ENCODE data around the gene ANKRD13A. TPM values are rescaled to one million over a fixed set of nuclear protein-coding genes. Genes with fewer than 3 reads are reported as not detected.

ANKRD13A gene
- total and polyA plus RNA-seq, 2 of the 13 experiments (the other 11 are each of a cell fraction or from before 2014, with no cell fraction given): 34.1 to 41.6 TPM

DNA sequence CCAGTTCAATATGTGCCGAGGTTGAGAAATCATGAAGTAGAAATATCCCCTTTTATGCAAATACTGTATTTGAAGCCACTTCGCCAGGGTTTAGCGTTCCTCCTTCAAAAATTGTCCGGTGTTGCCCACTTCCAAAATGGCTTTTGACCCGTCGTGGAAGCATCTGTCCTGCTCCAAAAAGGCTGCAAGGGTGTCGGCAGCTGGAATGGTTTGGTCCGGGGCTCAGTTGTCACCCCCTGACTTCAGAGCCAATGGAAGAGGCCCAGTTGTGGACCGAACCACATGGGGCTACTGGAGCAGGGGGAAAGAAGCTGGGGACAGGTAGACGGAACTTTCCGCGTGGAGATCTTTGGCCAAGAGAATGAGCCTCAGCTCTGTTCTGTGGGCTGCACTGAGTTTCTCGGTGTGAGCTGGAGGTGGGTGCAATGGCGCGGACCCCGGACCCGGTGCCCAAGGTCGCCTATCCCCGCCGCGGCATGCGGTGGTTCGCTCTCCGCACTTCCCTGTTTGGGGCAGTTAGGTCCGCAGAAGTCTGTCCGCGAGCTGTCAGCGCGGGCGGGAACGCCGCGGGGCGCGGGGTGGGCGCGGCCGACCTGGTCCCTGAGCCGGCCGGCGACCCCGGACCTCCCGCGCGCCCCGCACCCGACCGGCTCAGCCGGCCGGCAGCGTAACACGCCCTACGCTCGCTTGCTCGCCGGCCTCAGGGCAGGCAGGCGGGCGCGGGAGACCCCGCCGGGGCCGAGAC lies at the start of gene ANKRD13A (continued):
- TF ChIP-seq ZBTB10 (CRISPR knock-in tag; IDR thresholded peaks at IDR 0.05; ENCODE audit: borderline replicate concordance) (peak; percentile 57; the same call in 1 of the 2 replicates), ZNF367 (CRISPR knock-in tag; IDR thresholded peaks at IDR 0.05; ENCODE audit: borderline replicate concordance) (no peak), ESRRA (CRISPR knock-in tag; IDR thresholded peaks at IDR 0.05; ENCODE audit: low read depth) (peak; percentile 66; the same call in 1 of the 2 replicates), SALL1 (CRISPR knock-in tag; IDR thresholded peaks at IDR 0.05) (peak; percentile 90), MYNN (CRISPR knock-in tag; IDR thresholded peaks at IDR 0.05; ENCODE audit: low read depth) (no peak; the same call in 1 of the 2 replicates), KDM3A (CRISPR knock-in tag; IDR thresholded peaks at IDR 0.05; ENCODE audit: low read depth) (no peak), SMARCC2 (IDR thresholded peaks at IDR 0.05) (no peak), MLX (CRISPR knock-in tag; IDR thresholded peaks at IDR 0.05) (no peak), ZNF207 (IDR thresholded peaks at IDR 0.05; ENCODE audit: borderline replicate concordance) (no peak), U2AF2 (IDR thresholded peaks at IDR 0.05; ENCODE audit: low read depth, low read length) (no peak), ARNTL (CRISPR knock-in tag; IDR thresholded peaks at IDR 0.05) (peak; percentile 19), TMF1 (CRISPR knock-in tag; IDR thresholded peaks at IDR 0.05; ENCODE audit: low read depth) (no peak), ZSCAN31 (CRISPR knock-in tag; IDR thresholded peaks at IDR 0.05; ENCODE audit: low read depth) (no peak; the same call in 1 of the 2 replicates), PHF21A (CRISPR knock-in tag; IDR thresholded peaks at IDR 0.05) (peak; percentile 80; the same call in 1 of the 2 replicates), MAZ (IDR thresholded peaks at IDR 0.05; ENCODE audit: borderline replicate concordance, low read depth, low read length) (peak; percentile 42; the same call in 1 of the 2 replicates), MAZ (CRISPR knock-in tag; IDR thresholded peaks at IDR 0.05; ENCODE audit: low read depth) (no peak), ZNF234 (CRISPR knock-in tag; conservative IDR thresholded peaks at IDR 0.05) (no peak), ZFP62 (CRISPR knock-in tag; IDR thresholded peaks at IDR 0.05) (peak; percentile 44; the same call in 1 of the 2 replicates)
- TF ChIP-seq, protein P1, sequence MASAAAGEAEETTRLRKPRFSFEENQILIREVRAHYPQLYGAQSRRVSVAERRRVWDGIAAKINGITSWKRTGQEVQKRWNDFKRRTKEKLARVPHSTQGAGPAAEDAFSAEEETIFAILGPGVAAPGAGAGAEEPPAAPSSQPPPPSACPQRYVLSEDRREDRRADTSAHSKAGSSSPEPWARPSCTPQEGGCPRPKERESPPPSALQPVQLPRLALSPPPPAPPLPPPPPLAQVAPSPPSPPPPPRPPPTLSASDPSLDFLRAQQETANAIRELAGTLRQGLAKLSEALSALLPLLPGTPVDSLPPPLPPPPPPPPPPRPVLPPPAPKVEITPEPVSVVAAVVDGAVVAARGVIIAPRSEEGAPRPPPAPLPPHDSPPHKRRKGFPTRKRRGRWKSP (CRISPR knock-in tag; IDR thresholded peaks at IDR 0.05): peak; percentile 83
- TF ChIP-seq, protein P2, sequence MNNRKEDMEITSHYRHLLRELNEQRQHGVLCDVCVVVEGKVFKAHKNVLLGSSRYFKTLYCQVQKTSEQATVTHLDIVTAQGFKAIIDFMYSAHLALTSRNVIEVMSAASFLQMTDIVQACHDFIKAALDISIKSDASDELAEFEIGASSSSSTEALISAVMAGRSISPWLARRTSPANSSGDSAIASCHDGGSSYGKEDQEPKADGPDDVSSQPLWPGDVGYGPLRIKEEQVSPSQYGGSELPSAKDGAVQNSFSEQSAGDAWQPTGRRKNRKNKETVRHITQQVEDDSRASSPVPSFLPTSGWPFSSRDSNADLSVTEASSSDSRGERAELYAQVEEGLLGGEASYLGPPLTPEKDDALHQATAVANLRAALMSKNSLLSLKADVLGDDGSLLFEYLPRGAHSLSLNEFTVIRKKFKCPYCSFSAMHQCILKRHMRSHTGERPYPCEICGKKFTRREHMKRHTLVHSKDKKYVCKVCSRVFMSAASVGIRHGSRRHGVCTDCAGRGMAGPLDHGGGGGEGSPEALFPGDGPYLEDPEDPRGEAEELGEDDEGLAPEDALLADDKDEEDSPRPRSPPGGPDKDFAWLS (CRISPR knock-in tag; IDR thresholded peaks at IDR 0.05; ENCODE audit: borderline replicate concordance): no peak
- TF ChIP-seq, protein P3, sequence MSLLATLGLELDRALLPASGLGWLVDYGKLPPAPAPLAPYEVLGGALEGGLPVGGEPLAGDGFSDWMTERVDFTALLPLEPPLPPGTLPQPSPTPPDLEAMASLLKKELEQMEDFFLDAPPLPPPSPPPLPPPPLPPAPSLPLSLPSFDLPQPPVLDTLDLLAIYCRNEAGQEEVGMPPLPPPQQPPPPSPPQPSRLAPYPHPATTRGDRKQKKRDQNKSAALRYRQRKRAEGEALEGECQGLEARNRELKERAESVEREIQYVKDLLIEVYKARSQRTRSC (CRISPR knock-in tag; IDR thresholded peaks at IDR 0.05; ENCODE audit: low read depth): 0 out of 2 replicates have a peak, but pooled peaks have one; percentile 26

Data from HepG2 (cell line).